Stimulated activated CD4-positive, alpha-beta T cell treated with anti-CD3 and anti-CD28 coated beads, Interleukin-2, amount 100 ng/mL, for 48 hours (primary cell): ENCODE measurements around the gene DHCR24.

Experiments
- DNase-seq, 2 donors: peaks; one replicate each; pipeline ENCODE4 v3.0.0-alpha.2; 2020

DHCR24 gene

GRCh38 chr1:54814126-54814498, 72.9 kb downstream of the DHCR24 start:
- DNase-seq, result no peak

GRCh38 chr1:54813485-54814125, 73.4 kb downstream of the DHCR24 start:
- no peak for DNase-seq

GRCh38 chr1:54812801-54813484, 74.1 kb downstream of the DHCR24 start:
- no peak for DNase-seq

GRCh38 chr1:54811739-54812655, 75.0 kb downstream of the DHCR24 start:
- no peak for DNase-seq

- DNase-seq, result no peak
Measured at GRCh38 chr1:54811066-54811465, 75.9 kb downstream of the DHCR24 start.

GRCh38 chr1:54810153-54810942, 76.6 kb downstream of the DHCR24 start:
- peak; percentile 67 to 71 for DNase-seq

- no peak for DNase-seq
Measured at GRCh38 chr1:54809496-54810074, 77.4 kb downstream of the DHCR24 start.

- no peak for DNase-seq
Measured at GRCh38 chr1:54808443-54809207, 78.4 kb downstream of the DHCR24 start.

GRCh38 chr1:54807756-54808155, 79.2 kb downstream of the DHCR24 start:
- no peak for DNase-seq

- no peak for DNase-seq
Measured at GRCh38 chr1:54806931-54807611, 79.9 kb downstream of the DHCR24 start.

GRCh38 chr1:54805981-54806381, 81.0 kb downstream of the DHCR24 start:
- DNase-seq, result no peak

GRCh38 chr1:54805466-54805865, 81.5 kb downstream of the DHCR24 start:
- no peak for DNase-seq

GRCh38 chr1:54804471-54805132, 82.4 kb downstream of the DHCR24 start:
- DNase-seq, result no peak

- DNase-seq, result no peak
Measured at GRCh38 chr1:54803761-54804470, 83.1 kb downstream of the DHCR24 start.

- DNase-seq, result peak; percentile 56 to 60
Measured at GRCh38 chr1:54800899-54801759, 85.9 kb downstream of the DHCR24 start, which contains the start of gene TTC22. TTC22 (minus strand) TSS chr1:54801323; CDS start chr1:54801163, 160 bp downstream.

- DNase-seq, result no peak
Measured at GRCh38 chr1:54800041-54800898, 86.7 kb downstream of the DHCR24 start.
